ENCODE measurements around the gene NODAL.

NODAL gene

GRCh38 chr10:70458329-70459060 lies 17.0 kb upstream of the NODAL start (continued):
- peak; percentile 86 for TF ChIP-seq KLF1 (tag by site-specific recombination; IDR thresholded peaks at IDR 0.05)
- no peak for TF ChIP-seq ZNF404 (tag by site-specific recombination; IDR thresholded peaks at IDR 0.05)
- 0 out of 2 replicates have a peak, but pooled peaks have one; percentile 37 for TF ChIP-seq ZBTB17 (tag by site-specific recombination; IDR thresholded peaks at IDR 0.05)
- TF ChIP-seq ZNF660 (tag by site-specific recombination; IDR thresholded peaks at IDR 0.05) = peak; percentile 37; the same call in 1 of the 2 replicates
- no peak for TF ChIP-seq MZF1 (tag by site-specific recombination; IDR thresholded peaks at IDR 0.05; ENCODE audit: borderline replicate concordance)
- TF ChIP-seq MEIS1 (CRISPR knock-in tag; IDR thresholded peaks at IDR 0.05; ENCODE audit: borderline replicate concordance) = no peak
- TF ChIP-seq ZNF645 (tag by site-specific recombination; IDR thresholded peaks at IDR 0.05) = no peak
- TF ChIP-seq ZNF433 (tag by site-specific recombination; IDR thresholded peaks at IDR 0.05; ENCODE audit: low read depth) = no peak
- TF ChIP-seq ZNF37A (tag by site-specific recombination; IDR thresholded peaks at IDR 0.05) = no peak
- TF ChIP-seq ZBTB49 (tag by site-specific recombination; IDR thresholded peaks at IDR 0.05; ENCODE audit: low read depth) = no peak
- TF ChIP-seq ZSCAN23 (tag by site-specific recombination; IDR thresholded peaks at IDR 0.05) = no peak
- TF ChIP-seq ZSCAN18 (tag by site-specific recombination; IDR thresholded peaks at IDR 0.05) = no peak
- TF ChIP-seq TSHZ1 (tag by site-specific recombination; IDR thresholded peaks at IDR 0.05; ENCODE audit: borderline replicate concordance) = no peak
- no peak for TF ChIP-seq ZNF596 (tag by site-specific recombination; IDR thresholded peaks at IDR 0.05)
- no peak for TF ChIP-seq FEZF1 (tag by site-specific recombination; IDR thresholded peaks at IDR 0.05)
- no peak for TF ChIP-seq ZNF292 (tag by site-specific recombination; IDR thresholded peaks at IDR 0.05; ENCODE audit: borderline replicate concordance, low read depth)
- no peak for TF ChIP-seq ZNF585B (tag by site-specific recombination; IDR thresholded peaks at IDR 0.05)
- no peak for TF ChIP-seq PRDM1 (tag by site-specific recombination; IDR thresholded peaks at IDR 0.05)
- no peak for TF ChIP-seq REST (tag by site-specific recombination; IDR thresholded peaks at IDR 0.05)
- TF ChIP-seq SALL2 (tag by site-specific recombination; IDR thresholded peaks at IDR 0.05; ENCODE audit: borderline replicate concordance) = no peak
- peak; percentile 29; the same call in 1 of the 2 replicates for TF ChIP-seq ZEB2 (tag by site-specific recombination; IDR thresholded peaks at IDR 0.05)
- TF ChIP-seq ZNF280C (tag by site-specific recombination; IDR thresholded peaks at IDR 0.05) = no peak
- TF ChIP-seq OSR2 (tag by site-specific recombination; IDR thresholded peaks at IDR 0.05) = no peak

Data from HEK293 (cell line).